MM.1S (cell line): Measurements from ENCODE around the gene PLA2G12B.

ENCODE experiments used
- DNase-seq: peaks from one replicate; pipeline ENCODE4 v3.0.0-alpha.2; 2015
- H2AFZ ChIP-seq: fragments of 300-600 bp; sonication (generic); 2 replicates; pipeline ENCODE4 v1.6.0; 2016; ENCODE audit warnings: antibody characterized with exemption, low read length
- H3F3A ChIP-seq: fragments of 300-600 bp; sonication (generic); 2 replicates; pipeline ENCODE4 v1.6.1; 2016; ENCODE audit warnings: mild to moderate bottlenecking, antibody characterized with exemption, low read length, moderate library complexity, mixed read lengths; ENCODE audit not compliant: insufficient read depth
- H3K27ac ChIP-seq: fragments of 300-600 bp; sonication (generic); 2 replicates; pipeline ENCODE4 v1.5.1; 2016; ENCODE audit warnings: mild to moderate bottlenecking, low read length
- H3K27me3 ChIP-seq: fragments of 300-600 bp; sonication (generic); replicated peaks from 2 replicates; pipeline ENCODE4 v1.6.0; 2016; ENCODE audit warnings: low read length; ENCODE audit not compliant: insufficient read depth
- H3K36me3 ChIP-seq: fragments of 300-600 bp; sonication (generic); replicated peaks from 2 replicates; pipeline ENCODE4 v1.6.1; 2016; ENCODE audit warnings: mild to moderate bottlenecking, low read length, mixed read lengths; ENCODE audit not compliant: insufficient read depth
- H3K4me1 ChIP-seq: fragments of 300-600 bp; sonication (generic); 2 replicates; pipeline ENCODE4 v1.6.1; 2016; ENCODE audit warnings: low read length, mixed read lengths
- H3K4me2 ChIP-seq: fragments of 300-600 bp; sonication (generic); 2 replicates; pipeline ENCODE4 v1.6.0; 2016; ENCODE audit warnings: low read depth, low read length
- H3K4me3 ChIP-seq: fragments of 300-600 bp; sonication (generic); 2 replicates; pipeline ENCODE4 v1.5.1; 2016; ENCODE audit warnings: low read length, mixed read lengths
- H3K79me2 ChIP-seq: fragments of 300-600 bp; sonication (generic); 2 replicates; pipeline ENCODE4 v1.6.1; 2016; ENCODE audit warnings: mixed run types, low read length, mixed read lengths
- H3K9ac ChIP-seq: fragments of 300-600 bp; sonication (generic); 2 replicates; pipeline ENCODE4 v1.6.1; 2016; ENCODE audit warnings: low read length, mixed read lengths
- H3K9me2 ChIP-seq: fragments of 300-600 bp; sonication (generic); replicated peaks from 2 replicates; pipeline ENCODE4 v1.6.1; 2016; ENCODE audit warnings: mild to moderate bottlenecking, low read length, mixed read lengths; ENCODE audit not compliant: insufficient read depth
- H3K9me3 ChIP-seq: fragments of 300-600 bp; sonication (generic); replicated peaks from 2 replicates; pipeline ENCODE4 v1.6.1; 2016; ENCODE audit warnings: mild to moderate bottlenecking, low read length, mixed read lengths; ENCODE audit not compliant: insufficient read depth
- H4K20me1 ChIP-seq: fragments of 300-600 bp; sonication (generic); 2 replicates; pipeline ENCODE4 v1.6.1; 2016; ENCODE audit warnings: mild to moderate bottlenecking, low read length, moderate library complexity, mixed read lengths; ENCODE audit not compliant: insufficient read depth
- EZH2 ChIP-seq: fragments of 300-600 bp; sonication (generic); optimal IDR thresholded peaks from 2 replicates; pipeline ENCODE3; 2017; ENCODE audit warnings: low read depth, mild to moderate bottlenecking, antibody characterized with exemption, low read length, mixed read lengths
- EZH2phosphoT487 ChIP-seq: fragments of 300-600 bp; sonication (generic); IDR thresholded peaks from 2 replicates; pipeline ENCODE4 v1.6.1; 2018; ENCODE audit warnings: antibody characterized with exemption, low read length
- TF ChIP-seq, protein P1 (sequence below): fragments of 300-600 bp; sonication (generic); IDR thresholded peaks from 2 replicates; pipeline ENCODE4 v1.5.1; 2016; ENCODE audit warnings: antibody characterized with exemption, low read length, mixed read lengths

PLA2G12B gene

GRCh38 chr10:72981028-72981881, 26.6 kb upstream of the PLA2G12B start:
- no peak for DNase-seq
- Histone ChIP-seq H3K4me2 (no peak overlapping the region), H3K27ac (no peak overlapping the region), H3K36me3 (no peaks in the 10 kb centered on the region), H3K4me3 (no peak overlapping the region), H4K20me1 (no peaks in the 10 kb centered on the region), H3K9me3 (no peaks in the 10 kb centered on the region), H3K9ac (no peak overlapping the region), H2AFZ (no peak overlapping the region), H3K9me2 (no peaks in the 10 kb centered on the region), H3K27me3 (no peaks in the 10 kb centered on the region), H3K79me2 (no peaks in the 10 kb centered on the region), H3F3A (no peaks in the 10 kb centered on the region), H3K4me1 (no peaks in the 10 kb centered on the region)
- TF ChIP-seq, protein P1, sequence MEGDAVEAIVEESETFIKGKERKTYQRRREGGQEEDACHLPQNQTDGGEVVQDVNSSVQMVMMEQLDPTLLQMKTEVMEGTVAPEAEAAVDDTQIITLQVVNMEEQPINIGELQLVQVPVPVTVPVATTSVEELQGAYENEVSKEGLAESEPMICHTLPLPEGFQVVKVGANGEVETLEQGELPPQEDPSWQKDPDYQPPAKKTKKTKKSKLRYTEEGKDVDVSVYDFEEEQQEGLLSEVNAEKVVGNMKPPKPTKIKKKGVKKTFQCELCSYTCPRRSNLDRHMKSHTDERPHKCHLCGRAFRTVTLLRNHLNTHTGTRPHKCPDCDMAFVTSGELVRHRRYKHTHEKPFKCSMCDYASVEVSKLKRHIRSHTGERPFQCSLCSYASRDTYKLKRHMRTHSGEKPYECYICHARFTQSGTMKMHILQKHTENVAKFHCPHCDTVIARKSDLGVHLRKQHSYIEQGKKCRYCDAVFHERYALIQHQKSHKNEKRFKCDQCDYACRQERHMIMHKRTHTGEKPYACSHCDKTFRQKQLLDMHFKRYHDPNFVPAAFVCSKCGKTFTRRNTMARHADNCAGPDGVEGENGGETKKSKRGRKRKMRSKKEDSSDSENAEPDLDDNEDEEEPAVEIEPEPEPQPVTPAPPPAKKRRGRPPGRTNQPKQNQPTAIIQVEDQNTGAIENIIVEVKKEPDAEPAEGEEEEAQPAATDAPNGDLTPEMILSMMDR: no peak
- TF ChIP-seq EZH2 (no peak), EZH2phosphoT487 (no peak)

- Histone ChIP-seq H3K36me3 (no peaks in the 10 kb centered on the region), H3F3A (no peaks in the 10 kb centered on the region), H3K4me1 (no peaks in the 10 kb centered on the region), H3K9me2 (no peaks in the 10 kb centered on the region), H3K4me3 (no peak overlapping the region), H3K9ac (no peak overlapping the region), H3K4me2 (no peak overlapping the region), H4K20me1 (no peaks in the 10 kb centered on the region), H3K9me3 (no peaks in the 10 kb centered on the region), H3K27me3 (no peaks in the 10 kb centered on the region), H3K79me2 (no peaks in the 10 kb centered on the region), H3K27ac (no peak overlapping the region), H2AFZ (no peak overlapping the region)
- no peak for TF ChIP-seq EZH2
- no peak for TF ChIP-seq EZH2phosphoT487
- no peak for DNase-seq
Measured at GRCh38 chr10:72980348-72980747, 25.7 kb upstream of the PLA2G12B start.

GRCh38 chr10:72979709-72980108, 25.1 kb upstream of the PLA2G12B start:
- TF ChIP-seq EZH2 (no peak), EZH2phosphoT487 (no peak)
- TF ChIP-seq, protein P1: no peak
- Histone ChIP-seq H3K36me3 (no peaks in the 10 kb centered on the region), H3K27ac (no peak overlapping the region), H3K79me2 (no peaks in the 10 kb centered on the region), H3K27me3 (no peaks in the 10 kb centered on the region), H2AFZ (no peak overlapping the region), H3K9me3 (no peaks in the 10 kb centered on the region), H3F3A (no peaks in the 10 kb centered on the region), H3K9ac (no peak overlapping the region), H4K20me1 (no peaks in the 10 kb centered on the region), H3K4me2 (no peak overlapping the region), H3K9me2 (no peaks in the 10 kb centered on the region), H3K4me1 (no peaks in the 10 kb centered on the region), H3K4me3 (no peak overlapping the region)
- no peak for DNase-seq

DNA sequence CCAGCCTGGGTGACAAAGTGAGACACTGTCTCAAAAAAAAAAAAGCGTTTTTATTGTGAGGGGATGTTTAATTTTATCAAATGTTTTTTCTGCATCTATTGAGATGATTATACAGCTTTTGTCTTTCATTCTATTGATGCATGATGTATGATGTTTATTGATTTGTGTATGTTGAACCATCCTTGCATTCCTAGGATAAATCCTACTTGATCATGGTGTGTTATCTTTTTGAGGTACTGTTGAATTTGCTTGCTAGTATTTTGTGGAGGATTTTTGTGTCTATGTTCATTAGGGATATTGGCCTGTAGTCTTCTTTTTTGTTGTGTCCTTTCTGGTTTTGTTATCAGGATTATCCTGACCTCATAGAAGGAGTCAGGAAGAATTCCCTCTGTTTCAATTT, 22.3 kb upstream of the PLA2G12B start:
- Histone ChIP-seq H4K20me1 (no peaks in the 10 kb centered on the region), H2AFZ (no peak overlapping the region), H3F3A (no peaks in the 10 kb centered on the region), H3K9me2 (no peaks in the 10 kb centered on the region), H3K9ac (no peak overlapping the region), H3K4me3 (no peak overlapping the region), H3K4me2 (no peak overlapping the region), H3K27me3 (no peaks in the 10 kb centered on the region), H3K27ac (no peak overlapping the region), H3K36me3 (no peaks in the 10 kb centered on the region), H3K4me1 (no peaks in the 10 kb centered on the region), H3K9me3 (no peaks in the 10 kb centered on the region), H3K79me2 (no peaks in the 10 kb centered on the region)
- DNase-seq: no peak
- no peak for TF ChIP-seq EZH2
- TF ChIP-seq EZH2phosphoT487: no peak
- TF ChIP-seq, protein P1: no peak
